Glutamatergic neuron (in vitro differentiated cells): ENCODE results near the gene METTL6. TPM values are rescaled to one million over a fixed set of nuclear protein-coding genes. Genes with fewer than 3 reads are reported as not detected.
"Not testable (repeated sequence)": the region's sequence is repeated elsewhere in the genome, so short reads cannot be mapped to it uniquely, and the experiment has no call there.

Experiments
- DNase-seq: peaks from one replicate; pipeline ENCODE4 v3.0.0; 2022
- H3K27ac Mint-ChIP-seq: one replicate; pipeline ENCODE4 v1.8.0; 2020; ENCODE audit warnings: mild to moderate bottlenecking, mixed read lengths, inconsistent platforms; ENCODE audit not compliant: unreplicated experiment
- H3K27me3 Mint-ChIP-seq: one replicate; pipeline ENCODE4 v1.8.0; 2020; ENCODE audit warnings: mild to moderate bottlenecking, moderate library complexity, mixed read lengths, inconsistent platforms; ENCODE audit not compliant: unreplicated experiment
- H3K36me3 Mint-ChIP-seq: one replicate; pipeline ENCODE4 v1.8.0; 2020; ENCODE audit warnings: mild to moderate bottlenecking, mixed read lengths, inconsistent platforms; ENCODE audit not compliant: unreplicated experiment
- H3K4me1 Mint-ChIP-seq: one replicate; pipeline ENCODE4 v1.8.0; 2020; ENCODE audit warnings: mild to moderate bottlenecking, low read depth, mixed read lengths, inconsistent platforms; ENCODE audit not compliant: unreplicated experiment
- H3K4me3 Mint-ChIP-seq: one replicate; pipeline ENCODE4 v1.8.0; 2020; ENCODE audit warnings: mild to moderate bottlenecking, mixed read lengths, inconsistent platforms; ENCODE audit not compliant: unreplicated experiment
- H3K9me3 Mint-ChIP-seq: one replicate; pipeline ENCODE4 v1.8.0; 2020; ENCODE audit warnings: mild to moderate bottlenecking, moderate library complexity, mixed read lengths, inconsistent platforms; ENCODE audit not compliant: unreplicated experiment
- CTCF ChIP-seq: fragments of 200-600 bp; sonication (generic); IDR thresholded peaks from one replicate; pipeline ENCODE4 v1.5.0; 2021; ENCODE audit not compliant: partially characterized antibody, unreplicated experiment
- total RNA-seq: library from RNA; stranded (reverse); fragmentation: NEBNext Ultra II Directional; extraction: Animal tissue kit (Norgen Biotek cat#: 25700); gene quantifications from one replicate; pipeline ENCODE4 v1.2.1, GENCODE V29; 2021; ENCODE audit not compliant: unreplicated experiment

The METTL6 gene
- total RNA-seq, 1 donor from 2014 or later: 25.9 TPM

DNA sequence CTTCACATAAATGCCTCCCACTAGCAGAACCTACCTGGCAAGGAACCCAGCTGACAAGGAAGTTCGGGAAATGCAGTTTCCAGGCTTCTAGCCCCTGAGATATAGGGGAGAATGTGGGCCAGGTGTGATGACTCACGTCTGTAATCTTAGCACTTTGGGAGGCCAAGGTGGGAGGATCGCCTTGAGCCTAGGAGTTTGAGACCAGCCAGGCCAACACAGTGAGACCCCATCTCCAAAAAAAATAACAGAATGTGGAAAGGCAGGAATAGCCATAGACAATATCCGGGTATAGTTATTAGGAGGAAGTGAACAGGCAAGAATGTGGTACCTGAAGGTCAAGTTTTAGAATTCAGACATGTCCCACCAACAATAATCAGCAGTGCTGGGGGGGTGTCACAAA is 54.4 kb downstream of the METTL6 start:
- no peaks in the 10 kb centered on the region for H3K4me1 Mint-ChIP-seq
- H3K36me3 Mint-ChIP-seq: no peaks in the 10 kb centered on the region
- H3K9me3 Mint-ChIP-seq: peaks cover 1% of the 10 kb centered on the region
- no peaks in the 10 kb centered on the region for H3K27me3 Mint-ChIP-seq
- no peak for TF ChIP-seq CTCF
- DNase-seq: no peak
- no peak overlapping the region for H3K4me3 Mint-ChIP-seq
- H3K27ac Mint-ChIP-seq: no peak overlapping the region

- Mint-ChIP-seq H3K27me3 (no peaks in the 10 kb centered on the region), H3K4me3 (no peak overlapping the region), H3K27ac (no peak overlapping the region), H3K36me3 (no peaks in the 10 kb centered on the region), H3K9me3 (peaks cover 8% of the 10 kb centered on the region), H3K4me1 (no peaks in the 10 kb centered on the region)
- DNase-seq: no peak
- no peak for TF ChIP-seq CTCF
These were observed 58.7 kb downstream of the METTL6 start for GRCh38 chr3:15368561-15369135.

DNA sequence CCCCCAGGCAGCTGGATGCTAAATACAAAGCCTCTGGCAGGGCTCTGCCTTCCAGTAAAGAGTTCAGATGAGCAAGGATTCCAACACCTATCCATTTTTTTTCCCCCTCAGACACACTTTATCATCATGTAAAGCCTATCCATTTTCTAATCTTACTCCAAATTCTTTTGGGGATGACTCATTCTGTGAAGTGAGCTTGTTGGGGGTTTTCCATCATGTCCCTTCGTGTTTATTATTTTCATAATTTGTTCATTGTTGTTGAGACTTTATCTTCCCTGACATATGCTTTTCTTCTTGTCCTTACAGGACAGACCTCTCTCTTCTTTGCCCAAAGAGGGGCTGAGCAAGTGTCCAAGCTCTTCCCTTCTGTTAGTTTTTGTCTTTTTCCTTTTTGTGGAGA is 60.3 kb downstream of the METTL6 start:
- H3K4me1 Mint-ChIP-seq: peaks cover under 1% of the 10 kb centered on the region
- no peaks in the 10 kb centered on the region for H3K27me3 Mint-ChIP-seq
- peaks cover 8% of the 10 kb centered on the region for H3K9me3 Mint-ChIP-seq
- TF ChIP-seq CTCF: no peak
- no peak overlapping the region for H3K4me3 Mint-ChIP-seq
- H3K27ac Mint-ChIP-seq: no peak overlapping the region
- DNase-seq: no peak
- H3K36me3 Mint-ChIP-seq: no peaks in the 10 kb centered on the region

DNA sequence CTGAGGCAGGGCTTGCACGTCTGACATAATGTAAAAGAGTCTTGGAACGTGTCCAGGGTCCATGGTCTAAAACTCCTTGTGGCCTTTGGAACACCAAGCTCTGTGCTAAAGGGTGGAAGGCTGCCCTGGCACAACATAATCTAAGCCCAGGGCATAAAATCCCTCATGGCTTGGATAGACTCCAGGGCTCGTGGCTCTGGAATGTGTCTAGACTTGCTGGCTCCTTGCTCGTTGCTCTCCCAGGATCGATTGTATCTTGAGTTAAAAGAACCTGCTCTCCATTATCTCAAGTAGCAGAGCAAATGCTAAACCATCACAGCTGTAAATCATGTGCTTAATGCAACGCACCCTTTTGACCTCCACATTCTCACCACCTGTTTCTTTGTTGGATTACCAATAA is 63.3 kb downstream of the METTL6 start:
- H3K9me3 Mint-ChIP-seq, H3K4me3 Mint-ChIP-seq, H3K27me3 Mint-ChIP-seq, H3K27ac Mint-ChIP-seq, H3K36me3 Mint-ChIP-seq, H3K4me1 Mint-ChIP-seq, DNase-seq: not testable (repeated sequence)

DNA sequence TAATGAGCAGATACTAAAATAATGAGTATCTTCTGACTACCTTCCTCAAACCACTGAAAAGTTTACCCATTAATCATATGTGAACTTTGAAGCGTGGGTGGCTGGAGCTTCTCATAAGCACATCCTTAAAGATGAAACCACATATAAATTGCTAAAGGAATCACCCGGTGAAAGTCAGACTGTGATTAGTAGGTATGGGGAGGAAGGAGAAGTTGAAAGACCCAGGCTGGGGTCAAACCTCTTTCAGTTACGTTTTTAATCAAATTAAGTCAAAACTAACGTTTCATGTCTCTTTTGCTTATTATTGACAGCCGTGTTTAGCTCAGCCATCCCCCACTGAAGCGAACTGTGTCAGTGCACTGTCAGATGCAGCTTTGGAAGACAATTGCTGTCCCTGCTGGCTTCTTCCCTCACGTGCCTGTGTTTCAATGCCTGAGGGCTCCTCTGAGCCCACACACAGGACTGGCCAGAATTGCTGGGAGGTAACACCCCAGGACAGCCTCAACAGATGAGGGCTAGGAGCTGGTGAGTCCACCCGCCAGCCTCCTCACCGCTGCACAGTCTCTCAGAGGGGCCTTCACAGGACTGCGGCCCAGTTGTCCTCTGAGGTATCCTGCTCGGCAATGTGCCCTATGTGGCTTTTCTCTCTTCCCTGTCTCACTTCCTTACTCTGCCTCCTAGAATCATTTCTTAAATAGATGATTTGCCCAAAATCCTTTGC is 65.7 kb downstream of the METTL6 start:
- peak; percentile 19 for DNase-seq
- no peak for TF ChIP-seq CTCF
- Mint-ChIP-seq H3K36me3 (no peaks in the 10 kb centered on the region), H3K4me1 (peaks cover 1% of the 10 kb centered on the region), H3K27me3 (peaks cover 1% of the 10 kb centered on the region), H3K27ac (no peak overlapping the region), H3K4me3 (no peak overlapping the region), H3K9me3 (peaks cover 8% of the 10 kb centered on the region)
